HG03457 (cell line): Measurements from ENCODE around the gene CXCR6.

Experiments
- ATAC-seq: cut with Tn5 transposase; IDR thresholded peaks from one replicate; pipeline ENCODE4 v1.9.1; 2021; ENCODE audit warnings: moderate number of reproducible peaks; ENCODE audit not compliant: unreplicated experiment

CXCR6 gene

GRCh38 chr3:45946875-45947274 lies 3.6 kb downstream of the CXCR6 start:
- ATAC-seq, result no peak

- no peak for ATAC-seq
Observed at GRCh38 chr3:45947361-45947760, 4.1 kb downstream of the CXCR6 start.

- no peak for ATAC-seq
Observed at GRCh38 chr3:45948311-45948781, 5.1 kb downstream of the CXCR6 start.

- no peak for ATAC-seq
Observed at GRCh38 chr3:45948881-45949280, 5.6 kb downstream of the CXCR6 start.

GRCh38 chr3:45949432-45949831 lies 6.2 kb downstream of the CXCR6 start:
- no peak for ATAC-seq

- no peak for ATAC-seq
Observed at GRCh38 chr3:45950131-45950530, 6.9 kb downstream of the CXCR6 start.

GRCh38 chr3:45950686-45951600 lies 7.7 kb downstream of the CXCR6 start:
- no peak for ATAC-seq

GRCh38 chr3:45951946-45952345 lies 8.7 kb downstream of the CXCR6 start:
- ATAC-seq, result no peak

- ATAC-seq, result no peak
Observed at GRCh38 chr3:45952456-45952855, 9.2 kb downstream of the CXCR6 start.

- no peak for ATAC-seq
Observed at GRCh38 chr3:45953536-45953935, 10.3 kb downstream of the CXCR6 start.

GRCh38 chr3:45954306-45954705 lies 11.0 kb downstream of the CXCR6 start:
- no peak for ATAC-seq

GRCh38 chr3:45955017-45955647 lies 11.9 kb downstream of the CXCR6 start:
- no peak for ATAC-seq

GRCh38 chr3:45955706-45956105 lies 12.4 kb downstream of the CXCR6 start:
- no peak for ATAC-seq

GRCh38 chr3:45957586-45957985 lies 14.3 kb downstream of the CXCR6 start:
- no peak for ATAC-seq

- ATAC-seq, result no peak
Observed at GRCh38 chr3:45958321-45958791, 15.1 kb downstream of the CXCR6 start.

- ATAC-seq, result no peak
Observed at GRCh38 chr3:45959201-45959600, 15.9 kb downstream of the CXCR6 start.

- ATAC-seq, result no peak
Observed at GRCh38 chr3:45960289-45960688, 17.0 kb downstream of the CXCR6 start.

GRCh38 chr3:45962033-45962432 lies 18.8 kb downstream of the CXCR6 start:
- ATAC-seq, result no peak

GRCh38 chr3:45964139-45964538 lies 20.9 kb downstream of the CXCR6 start:
- ATAC-seq, result no peak

GRCh38 chr3:45965253-45965652 lies 22.0 kb downstream of the CXCR6 start:
- no peak for ATAC-seq

GRCh38 chr3:45965653-45966052 lies 22.4 kb downstream of the CXCR6 start:
- ATAC-seq, result no peak

GRCh38 chr3:45966371-45966791 lies 23.1 kb downstream of the CXCR6 start:
- no peak for ATAC-seq
